ENCODE data around the gene RESP18.

RESP18 gene

DNA sequence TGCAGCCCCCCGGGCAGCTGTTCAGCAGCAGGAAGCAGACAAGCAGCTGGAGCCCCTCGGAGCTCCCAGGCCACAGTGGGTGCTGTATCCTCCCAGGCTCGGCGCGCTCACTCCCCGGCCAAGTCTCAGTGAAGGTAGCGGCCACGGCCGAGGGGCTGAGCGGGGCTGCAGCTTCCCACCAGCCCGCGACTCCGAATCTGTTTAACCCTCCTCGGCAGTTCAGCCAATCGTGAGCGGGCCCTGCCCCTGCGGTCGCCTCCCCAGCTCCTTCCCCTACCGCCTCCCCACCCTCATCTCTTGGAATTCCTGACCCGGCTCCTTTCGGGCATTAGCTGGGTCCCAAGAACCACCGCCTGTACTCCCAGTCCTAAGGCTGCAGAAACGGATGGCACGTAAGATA is at the start of gene RESP18:
Gene RESP18, minus strand, starts transcription at position 203 of the 400 bp plus-strand sequence.
- DNase-seq (ENCODE audit: low read depth in 2 of 2), result no peak

DNA sequence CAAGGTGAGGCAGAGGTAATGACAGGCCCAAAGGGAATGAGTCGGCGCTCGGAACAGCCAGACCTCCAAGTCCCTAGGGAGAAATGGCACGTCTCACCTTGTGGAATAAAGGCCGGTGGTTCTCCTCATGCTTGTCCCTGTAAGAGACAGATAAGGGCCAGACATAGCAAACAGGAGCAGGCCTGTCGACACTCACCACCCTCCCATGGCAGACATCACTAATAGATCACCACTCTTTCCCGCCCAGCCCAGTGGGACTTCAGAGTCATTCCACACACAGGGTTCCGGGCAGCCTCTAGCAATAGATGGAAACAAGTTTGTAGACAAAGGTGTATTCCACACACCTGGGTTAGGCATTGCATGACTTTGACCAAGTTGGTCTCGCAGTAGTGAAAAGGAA is 48.9 kb upstream of the RESP18 start:
- no peak for DNase-seq (ENCODE audit: low read depth in 2 of 2)

DNA sequence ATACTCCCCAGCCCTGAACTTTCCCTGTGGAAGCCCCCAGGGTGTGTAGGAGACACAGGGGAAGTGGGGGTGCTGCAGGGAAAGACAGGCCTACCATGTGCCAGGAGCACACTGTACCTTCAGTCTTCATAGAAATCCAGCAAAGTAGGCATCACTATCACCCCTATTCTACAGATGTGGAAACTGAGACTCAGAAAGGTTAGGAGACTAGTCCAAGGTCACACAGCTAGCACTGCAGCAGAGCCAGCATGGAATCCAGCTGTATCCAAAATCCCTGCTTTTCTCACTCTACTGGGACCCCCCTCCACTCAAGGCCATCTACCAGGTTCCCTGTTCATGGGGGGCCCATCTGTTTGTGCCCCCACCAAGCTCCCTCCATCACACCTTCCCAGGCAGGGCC is 48.4 kb upstream of the RESP18 start:
- DNase-seq (ENCODE audit: low read depth in 2 of 2), result no peak

DNA sequence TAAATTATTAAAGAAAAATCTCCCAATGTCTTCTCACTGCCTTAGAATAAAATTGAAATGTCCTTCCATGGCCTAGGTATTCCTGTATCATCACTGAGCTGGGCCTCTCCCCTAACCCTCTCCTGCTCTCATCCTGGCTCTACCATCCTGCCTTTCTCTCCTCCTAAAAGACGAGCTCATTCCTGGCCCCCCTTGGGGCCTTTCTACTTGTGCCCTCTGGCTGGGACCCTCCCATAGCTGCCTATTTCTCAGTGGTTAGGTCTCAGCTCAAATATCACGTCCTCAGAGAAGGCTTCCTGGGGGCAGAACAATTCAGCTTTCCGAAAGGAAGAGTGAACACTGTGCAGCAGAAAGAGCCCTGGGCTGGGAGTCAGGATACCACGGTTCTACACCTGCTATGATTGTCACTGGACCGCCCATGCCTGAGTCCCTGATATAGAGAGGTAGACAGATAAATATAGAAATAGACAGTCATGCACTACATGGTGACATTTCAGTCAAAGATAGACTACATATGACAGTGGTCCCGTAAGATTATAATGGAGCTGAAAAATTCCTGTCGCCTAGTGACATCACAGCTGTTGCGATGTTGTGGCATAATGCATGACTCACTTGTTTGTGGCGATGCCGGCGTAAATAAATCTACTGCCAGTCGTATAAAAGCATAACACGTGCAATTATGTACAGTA is 45.8 kb upstream of the RESP18 start:
- no peak for DNase-seq (ENCODE audit: low read depth in 2 of 2)

DNA sequence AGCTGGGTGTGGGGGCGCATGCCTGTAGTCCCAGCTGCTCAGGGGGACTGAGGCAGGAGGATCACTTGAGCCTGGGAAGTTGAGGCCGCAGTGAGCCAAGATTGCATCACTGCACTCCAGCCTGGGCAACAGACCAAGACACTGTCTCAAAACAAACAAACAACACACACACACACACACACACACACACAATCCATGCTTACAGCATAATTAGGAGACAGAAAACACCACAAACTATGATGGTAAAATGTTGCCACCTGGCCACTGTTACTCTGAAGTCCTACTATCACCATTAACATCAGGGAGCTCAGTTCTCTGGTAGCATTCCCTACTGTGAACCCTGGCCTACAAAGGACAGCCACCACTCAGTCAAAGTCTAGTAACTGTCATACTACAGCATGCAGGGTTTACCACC is 36.9 kb upstream of the RESP18 start:
- DNase-seq (ENCODE audit: low read depth in 2 of 2), result no peak

DNA sequence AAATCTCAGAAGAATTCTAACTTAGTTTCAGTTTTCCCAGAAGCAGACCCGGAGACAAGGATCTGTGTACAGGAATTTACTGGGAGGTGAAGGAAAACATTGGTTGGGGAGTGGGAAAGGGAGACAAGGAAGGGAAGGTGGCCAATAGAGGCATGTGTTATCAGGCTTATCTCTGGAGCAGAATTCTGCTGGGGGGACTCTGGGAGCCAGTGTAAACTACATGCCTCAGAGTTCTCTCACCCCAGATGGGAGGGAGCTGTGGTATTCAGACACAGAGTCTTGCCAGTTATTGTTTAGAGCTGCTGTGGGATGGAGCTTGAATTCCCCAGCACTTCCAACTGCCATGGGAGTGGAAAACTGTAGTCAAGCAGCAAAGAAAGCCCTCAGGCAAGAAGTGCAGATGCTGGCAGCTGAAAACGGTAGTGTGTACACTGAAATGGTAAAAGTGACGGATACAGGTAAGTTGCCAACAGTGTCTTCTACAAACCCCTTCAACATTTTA is 36.2 kb upstream of the RESP18 start:
- no peak for DNase-seq (ENCODE audit: low read depth in 2 of 2)

DNA sequence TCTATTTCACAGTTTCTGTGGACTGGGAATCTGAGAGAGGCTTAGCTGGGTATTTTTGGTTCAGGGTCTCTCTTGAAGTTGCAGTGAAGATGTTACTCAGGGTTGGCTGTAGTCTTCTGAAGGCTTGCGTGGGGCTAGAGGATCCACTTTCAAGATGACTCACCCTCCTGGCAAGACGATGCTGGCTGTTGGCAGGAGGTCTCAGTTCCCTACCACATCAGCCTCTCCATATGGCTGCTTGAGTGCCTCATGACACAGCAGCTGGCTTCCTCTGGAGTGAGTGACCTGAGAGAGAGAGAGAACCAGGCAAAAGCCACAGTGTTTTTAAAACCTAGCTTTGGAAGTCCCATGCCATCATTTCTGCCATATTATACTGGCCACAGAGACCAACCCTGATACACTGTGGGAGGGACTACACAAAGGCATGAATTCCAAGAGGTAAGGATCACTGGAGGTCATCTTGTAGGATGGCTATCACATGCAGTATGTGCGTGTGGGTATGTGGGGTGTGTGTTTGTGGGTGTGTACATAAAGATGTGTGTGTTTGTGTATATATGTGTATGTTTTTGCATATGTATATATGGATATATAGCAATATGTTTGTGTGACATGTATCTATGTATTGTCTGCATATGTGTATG is 30.1 kb upstream of the RESP18 start:
- DNase-seq (ENCODE audit: low read depth in 2 of 2), result no peak

DNA sequence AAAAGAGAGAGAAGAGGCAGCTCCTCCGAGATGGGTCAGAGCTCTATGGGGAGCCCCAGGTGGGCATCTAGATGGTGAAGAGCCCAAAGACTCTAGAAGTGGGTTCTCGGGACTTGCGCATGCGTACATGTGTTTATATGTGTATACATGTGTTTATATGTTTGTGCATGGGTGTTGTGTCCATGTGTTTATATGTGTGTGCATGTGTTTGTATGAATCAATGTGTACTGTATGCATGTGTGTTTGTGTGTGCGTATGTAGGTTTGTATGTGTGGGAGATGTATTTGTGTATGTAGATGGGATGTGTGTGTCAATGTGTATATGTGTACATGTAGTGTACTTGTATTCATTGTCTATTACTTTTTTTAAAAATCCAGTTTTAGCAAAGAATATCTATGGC is 29.5 kb upstream of the RESP18 start:
- no peak for DNase-seq (ENCODE audit: low read depth in 2 of 2)

DNA sequence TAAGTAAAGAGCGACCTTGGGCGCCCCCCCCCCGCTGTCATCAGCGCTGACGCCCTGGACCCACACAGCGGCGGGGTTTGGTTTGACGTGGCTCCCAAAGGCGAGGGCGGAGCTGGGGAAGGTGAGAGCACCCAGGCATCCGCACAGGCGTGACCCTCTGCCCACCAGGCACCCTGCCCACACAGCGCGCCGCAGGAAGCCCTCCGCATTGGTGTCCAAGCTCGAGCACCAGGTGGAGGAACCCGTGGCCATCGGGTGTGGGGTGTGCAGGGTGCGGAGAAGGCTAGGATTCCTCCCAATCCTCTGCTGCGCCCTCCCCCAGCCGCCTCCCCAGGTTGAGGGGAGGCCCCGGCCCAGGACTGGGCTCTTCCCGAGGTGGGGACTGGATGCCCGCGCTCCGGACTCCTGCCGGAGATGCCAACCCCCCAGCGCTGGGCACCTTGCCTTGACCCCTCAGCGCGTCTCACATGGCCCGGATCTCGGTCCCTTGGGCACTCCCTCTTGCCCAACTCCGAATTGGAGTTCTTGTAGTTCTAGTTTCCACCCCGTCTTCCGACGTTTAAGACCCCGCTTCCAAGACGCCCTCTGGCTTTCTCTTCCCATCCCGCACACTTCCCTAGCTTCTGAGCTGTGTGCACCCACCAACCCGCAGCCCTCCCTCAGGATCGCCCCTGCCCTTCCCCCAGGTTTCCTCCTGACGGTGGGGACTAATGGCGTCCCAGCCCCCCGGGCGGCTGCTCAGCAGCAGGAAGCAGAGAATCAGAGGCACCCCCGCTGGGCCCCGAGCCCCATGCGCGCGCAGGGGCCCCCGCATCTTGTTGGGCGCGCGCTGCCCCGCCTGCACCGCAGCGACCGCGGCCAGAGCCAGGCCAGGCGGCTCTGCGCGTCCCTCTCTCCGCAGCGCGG is 25.9 kb upstream of the RESP18 start:
- no peak for DNase-seq (ENCODE audit: low read depth in 2 of 2)

DNA sequence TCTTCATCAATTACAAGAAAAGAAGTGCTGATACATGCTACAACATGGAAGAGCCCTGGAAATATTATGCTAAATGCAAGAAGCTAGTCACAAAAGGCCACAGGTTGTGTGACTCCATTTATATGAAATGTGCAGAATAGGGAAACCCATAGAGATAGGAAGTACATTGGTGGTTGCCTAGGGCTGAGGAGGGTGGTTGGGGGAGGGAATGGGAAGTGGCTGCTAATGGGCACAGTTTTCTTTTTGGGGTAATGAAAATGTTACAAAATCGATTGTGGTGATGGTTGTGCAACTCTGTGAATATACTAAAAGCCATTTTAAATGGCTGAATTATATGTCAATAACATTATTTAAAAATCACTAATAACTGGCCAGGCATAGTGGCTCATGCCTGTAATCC is 24.3 kb upstream of the RESP18 start:
- DNase-seq (ENCODE audit: low read depth in 2 of 2), result no peak

DNA sequence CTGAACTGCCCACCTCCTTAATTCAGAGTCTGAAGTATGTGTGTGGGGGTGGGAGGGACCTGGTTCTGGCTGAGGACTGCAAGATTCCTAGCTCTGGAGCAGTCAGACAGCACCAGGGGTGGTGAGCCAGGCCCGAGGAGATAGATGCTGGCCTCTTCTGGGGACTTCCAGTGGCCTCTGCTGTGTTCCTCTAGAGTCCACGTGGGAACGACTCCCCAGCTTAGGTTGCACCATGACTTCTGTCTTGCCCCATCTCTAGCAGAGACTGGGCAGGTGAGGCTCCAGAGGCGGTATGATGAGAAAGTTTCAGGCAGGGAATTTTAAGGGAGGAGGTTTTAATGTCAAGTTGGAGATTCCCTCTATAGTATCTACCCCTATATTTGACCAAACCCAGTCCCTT is 22.0 kb upstream of the RESP18 start:
- DNase-seq (ENCODE audit: low read depth in 2 of 2), result no peak

DNA sequence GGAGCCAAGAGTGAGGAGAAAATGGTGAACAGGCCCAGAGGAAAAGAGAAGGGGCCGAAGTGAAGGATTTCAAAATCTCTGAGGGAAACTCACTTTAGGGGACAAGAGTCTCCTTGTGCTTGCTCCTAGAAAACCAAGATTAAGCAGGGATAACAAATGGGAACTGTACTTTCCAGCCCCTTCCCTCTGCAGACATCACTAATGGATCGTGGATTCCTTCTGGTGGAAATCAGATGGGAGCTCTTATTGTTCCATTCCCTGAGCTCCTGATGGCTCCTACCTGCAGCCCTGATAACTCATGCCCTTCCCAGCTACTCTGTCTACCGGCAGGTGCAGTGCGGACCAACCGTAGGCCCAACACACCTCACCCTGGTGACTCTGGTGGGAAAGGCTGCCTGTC is 20.6 kb upstream of the RESP18 start:
- no peak for DNase-seq (ENCODE audit: low read depth in 2 of 2)

DNA sequence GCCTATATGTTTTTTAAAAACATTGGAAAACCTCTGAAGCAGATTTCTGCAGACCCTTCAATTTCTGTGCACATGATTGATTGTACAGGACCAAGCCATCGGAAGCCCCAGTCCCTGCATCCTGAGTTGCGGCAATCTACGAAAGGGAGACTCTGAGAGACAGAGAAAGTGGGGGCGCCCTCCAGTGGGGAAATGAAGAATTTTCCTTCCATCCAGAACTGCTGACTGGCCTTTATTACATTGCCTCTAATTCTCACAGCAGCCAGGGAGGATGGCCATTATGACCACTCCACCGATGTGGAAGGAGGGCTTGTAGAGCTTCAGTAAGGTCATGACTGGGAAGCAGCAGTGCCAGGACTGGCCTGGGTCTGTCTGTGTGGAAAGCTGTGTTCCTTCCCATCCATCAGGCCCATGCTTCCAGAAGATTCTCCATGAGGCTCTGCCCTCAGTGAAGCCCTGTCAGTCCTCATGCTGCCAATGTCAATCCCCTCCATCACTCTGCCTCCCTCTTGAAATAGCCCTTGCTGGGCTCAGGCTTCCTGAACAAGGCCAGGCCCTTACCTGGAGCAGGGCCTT is 20.0 kb upstream of the RESP18 start:
- peak; percentile 18 to 21 for DNase-seq (ENCODE audit: low read depth in 2 of 2)

DNA sequence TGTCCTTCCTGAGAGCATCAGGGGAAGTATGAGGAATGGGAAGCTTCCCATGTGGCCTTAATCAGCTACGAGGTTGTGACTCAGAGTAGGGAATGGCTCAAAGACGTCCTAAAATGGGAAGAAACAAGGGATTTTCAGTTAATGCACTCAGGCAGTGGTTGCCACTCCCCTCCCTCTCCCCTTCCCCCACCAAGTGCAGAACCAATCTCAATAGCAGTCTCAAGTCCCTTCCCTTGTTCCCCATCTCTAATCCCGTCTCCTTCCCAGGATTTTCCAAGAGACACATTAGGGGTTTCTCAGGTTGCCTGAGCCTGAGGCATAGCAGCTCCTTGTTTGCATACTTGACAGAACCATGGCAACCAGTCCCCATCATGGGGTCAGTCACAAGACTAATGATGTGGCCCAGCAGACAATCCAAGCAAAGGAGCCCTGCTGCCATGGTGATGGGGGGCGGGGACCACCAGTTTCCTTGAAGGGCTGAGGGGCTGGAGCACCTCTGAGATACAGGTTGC is 18.2 kb upstream of the RESP18 start:
- no peak for DNase-seq (ENCODE audit: low read depth in 2 of 2)

DNA sequence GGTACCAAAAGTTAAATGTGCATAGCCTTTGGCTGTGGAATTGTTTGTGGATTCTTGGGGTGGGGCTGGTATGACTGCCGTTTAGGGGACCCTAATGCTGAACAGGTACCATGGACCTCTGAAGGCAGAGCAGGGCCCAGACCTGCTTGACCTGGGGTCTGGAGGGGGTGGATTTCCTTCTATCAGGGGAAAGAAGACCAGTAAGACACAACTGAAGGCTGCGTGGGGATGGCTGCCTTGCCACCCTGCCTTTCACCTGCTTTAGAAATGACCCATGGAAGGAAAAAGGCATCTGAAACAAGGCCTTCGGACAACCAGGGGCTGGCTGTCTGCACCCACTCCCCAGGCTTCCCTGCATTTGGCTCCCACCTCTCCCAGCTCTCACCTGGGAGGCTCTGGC is 17.7 kb upstream of the RESP18 start:
- DNase-seq (ENCODE audit: low read depth in 2 of 2), result no peak

DNA sequence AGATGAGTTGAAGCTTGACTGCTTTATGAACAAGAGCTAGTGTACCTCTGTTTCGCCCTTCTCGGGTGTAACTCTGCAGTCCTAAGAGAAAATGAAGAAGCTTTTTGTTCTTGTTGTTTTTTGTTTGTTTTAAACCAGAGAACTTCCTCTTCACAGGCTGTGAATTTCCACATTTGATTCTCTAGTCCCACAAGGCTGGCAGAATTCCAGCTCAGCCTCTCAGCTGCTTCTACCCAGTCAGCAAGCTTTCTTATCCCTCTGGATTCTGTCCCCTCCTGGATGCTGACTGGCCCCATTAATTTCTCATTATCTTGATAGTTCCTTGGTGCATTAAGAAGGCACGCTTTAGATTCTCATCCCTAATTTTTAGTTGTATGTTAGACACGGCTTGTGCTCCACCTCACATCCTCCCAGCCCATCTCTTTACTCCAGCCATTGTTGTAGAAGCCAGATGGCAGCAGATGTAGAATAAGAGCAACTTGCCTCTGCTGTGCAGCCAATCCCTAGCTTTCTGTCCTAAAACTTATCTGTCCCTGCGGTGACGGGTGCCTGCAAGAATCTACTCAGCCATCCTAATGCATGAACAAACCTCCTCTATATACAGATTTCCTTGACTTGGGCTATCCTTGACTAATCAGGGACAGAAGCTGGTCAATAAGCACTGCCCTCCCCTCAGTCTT is 12.3 kb upstream of the RESP18 start:
- DNase-seq (ENCODE audit: low read depth in 2 of 2), result no peak

DNA sequence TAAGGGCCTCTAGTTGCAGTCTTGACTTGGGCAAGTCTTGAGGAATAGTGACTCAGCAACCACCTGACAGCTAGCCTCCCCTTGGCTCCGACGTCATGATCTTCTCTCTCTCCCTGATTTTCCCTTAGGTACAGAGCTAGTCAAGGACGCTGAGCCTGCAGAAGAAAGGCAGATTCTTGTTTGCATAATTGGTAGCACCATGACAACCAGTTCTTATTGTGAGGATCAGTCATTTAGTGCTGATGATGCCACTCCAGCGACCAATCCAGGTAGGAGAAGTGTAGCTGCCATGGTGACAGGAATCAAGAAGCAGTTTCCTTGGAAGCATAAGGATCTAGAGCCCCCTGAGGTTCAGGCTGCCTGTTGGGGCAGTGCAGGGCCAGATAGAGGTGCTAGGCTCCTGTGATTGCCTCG is 2.8 kb upstream of the RESP18 start:
- no peak for DNase-seq (ENCODE audit: low read depth in 2 of 2)

DNA sequence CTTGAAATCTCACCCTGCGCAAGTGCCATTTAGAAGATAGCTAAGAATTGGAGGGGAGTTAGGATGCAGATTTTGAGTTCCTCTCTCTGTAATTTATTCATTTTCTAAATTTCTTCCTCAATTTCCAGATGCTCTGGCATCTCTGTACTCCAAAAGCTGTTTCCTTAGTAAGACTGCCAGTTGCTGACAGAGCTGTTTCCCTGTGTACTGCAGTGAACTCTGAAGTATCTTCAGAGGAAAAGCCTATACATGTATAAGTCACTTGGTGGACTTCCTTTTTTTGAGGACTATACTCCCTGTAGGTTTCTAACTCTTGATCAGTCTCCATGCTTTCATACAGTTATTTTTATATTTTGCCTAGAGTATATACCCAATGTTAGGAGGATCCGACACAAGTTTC is 1.5 kb upstream of the RESP18 start:
- DNase-seq (ENCODE audit: low read depth in 2 of 2), result no peak

DNA sequence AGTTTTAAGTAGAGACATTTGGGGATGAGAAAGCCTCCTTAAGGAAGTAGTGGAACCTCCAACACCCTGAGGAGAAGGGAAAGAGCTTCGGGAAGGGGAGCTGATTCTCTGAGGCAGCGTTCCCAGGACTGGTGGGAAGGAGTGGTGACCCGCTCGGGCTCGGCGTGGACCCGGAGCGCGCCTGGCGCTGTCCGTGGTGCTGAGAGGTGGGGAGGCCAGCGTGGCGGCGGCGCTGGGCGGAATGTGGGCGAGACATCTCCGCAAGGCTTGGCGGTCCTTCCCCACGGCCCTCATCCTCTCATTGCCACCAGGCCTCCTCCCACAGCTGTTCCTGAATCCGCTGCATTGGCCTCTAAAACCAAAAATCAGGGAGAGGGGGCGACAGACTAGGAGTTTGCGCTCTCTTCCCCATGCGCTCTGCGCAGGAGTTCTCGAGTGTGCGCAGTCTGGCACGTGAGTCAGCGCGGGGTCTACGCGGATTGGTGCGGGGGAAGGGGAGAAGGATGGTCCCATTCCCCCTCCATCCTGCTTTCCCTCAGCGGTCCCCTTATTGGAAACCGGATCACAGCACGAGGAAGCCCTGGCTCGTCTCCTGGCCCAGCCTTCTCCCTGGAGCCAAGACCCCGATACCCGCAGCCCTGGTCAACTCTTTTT is 857 bp downstream of the RESP18 start:
- DNase-seq (ENCODE audit: low read depth in 2 of 2), result no peak

DNA sequence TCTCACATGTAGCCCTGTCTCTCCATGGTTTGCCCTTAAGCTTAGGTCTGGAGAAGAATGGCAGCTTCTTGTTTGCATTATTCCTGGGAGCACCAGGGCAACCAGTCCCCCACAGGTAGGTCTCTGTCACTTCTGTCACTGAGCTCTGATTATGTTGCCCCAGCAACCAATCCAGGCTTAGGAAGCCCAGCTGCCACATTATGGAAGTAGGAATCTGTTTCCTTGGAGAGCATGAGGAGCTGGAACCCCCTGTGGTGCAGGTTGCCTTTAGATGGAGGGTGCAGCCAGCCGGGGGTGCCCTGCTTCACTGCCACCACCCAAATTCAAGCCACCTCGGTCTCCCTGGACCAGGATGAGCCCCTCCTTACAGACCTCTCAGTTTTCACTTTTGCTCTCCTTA is 4.8 kb downstream of the RESP18 start:
- DNase-seq (ENCODE audit: low read depth in 2 of 2), result no peak

Measured in activated CD8-positive, alpha-beta memory T cell treated with anti-CD3 and anti-CD28 coated beads for 4 hours (primary cell).